K562 (cell line): Measurements from ENCODE around the gene ACTRT3. TPM values are rescaled to one million over a fixed set of nuclear protein-coding genes. Genes with fewer than 3 reads are reported as not detected.

Experiments used
- ATF1 ChIP-seq, 2 experiments: fragments of 450-650 bp in 1 of 2; IDR thresholded peaks; 2 replicates each; pipeline ENCODE4 v1.6.1; 2016; ENCODE audit warnings: missing compliant biosample characterization in 1 of 2, missing genetic modification characterization in 1 of 2
- ATF3 ChIP-seq, 2 experiments: fragments of 450-650 bp in 1 of 2; sonication (generic) in 1 of 2; formaldehyde crosslinking in 1 of 2; IDR thresholded peaks in 1 of 2; conservative IDR thresholded peaks in 1 of 2; 2 replicates each; pipeline versions ENCODE4 v1.6.1 to v1.8.1; 2016 to 2023; ENCODE audit warnings: mild to moderate bottlenecking in 2 of 2, moderate library complexity in 2 of 2, inconsistent platforms in 1 of 2, missing genetic modification reagents in 1 of 2
- C11orf30 ChIP-seq: fragments of 450-650 bp; IDR thresholded peaks from 2 replicates; pipeline ENCODE4 v1.6.1; 2016; ENCODE audit warnings: low read depth, mild to moderate bottlenecking
- CBFB ChIP-seq: sonication (generic); formaldehyde crosslinking; IDR thresholded peaks from 2 replicates; pipeline ENCODE4 v1.4.0; 2020; ENCODE audit warnings: mild to moderate bottlenecking, missing genetic modification reagents
- DDX20 ChIP-seq: fragments of 450-650 bp; IDR thresholded peaks from 2 replicates; pipeline ENCODE4 v1.6.1; 2016; ENCODE audit warnings: missing genetic modification characterization, low read depth, mild to moderate bottlenecking, missing compliant biosample characterization, moderate library complexity
- EWSR1 ChIP-seq: fragments of 450-650 bp; IDR thresholded peaks from 2 replicates; pipeline ENCODE4 v1.6.1; 2018; ENCODE audit warnings: borderline replicate concordance, mild to moderate bottlenecking, low read depth, moderate library complexity; ENCODE audit not compliant: partially characterized antibody
- FOXP1 ChIP-seq: sonication (generic); formaldehyde crosslinking; IDR thresholded peaks from 2 replicates; pipeline ENCODE4 v1.8.0; 2022; ENCODE audit warnings: mild to moderate bottlenecking, missing genetic modification reagents
- ID3 ChIP-seq, 2 experiments: fragments of 250-450 bp in 1 of 2; fragments of 450-650 bp in 1 of 2; sonication (Bioruptor Pico) in 1 of 2; IDR thresholded peaks; 2 replicates each; pipeline versions ENCODE4 v1.6.1 to v1.8.0; 2016 to 2021; ENCODE audit warnings: mild to moderate bottlenecking in 2 of 2, moderate library complexity in 2 of 2, missing compliant biosample characterization in 1 of 2, missing genetic modification characterization in 1 of 2
- MAX ChIP-seq: sonication (generic); formaldehyde crosslinking; IDR thresholded peaks from 2 replicates; pipeline ENCODE4 v1.9.0; 2022; ENCODE audit warnings: mild to moderate bottlenecking, missing genetic modification reagents
- MYC ChIP-seq, 2 experiments: fragments of 250-450 bp in 1 of 2; sonication (Bioruptor Pico) in 1 of 2; IDR thresholded peaks; 2 replicates each; pipeline versions ENCODE4 v1.5.1 to v1.6.1; 2012 to 2021; ENCODE audit warnings: low read depth in 2 of 2, borderline replicate concordance in 1 of 2, improper control_type of control experiment in 1 of 2, low read length in 1 of 2, mild to moderate bottlenecking in 1 of 2, moderate library complexity in 1 of 2
- NR2C2 ChIP-seq, 2 experiments: fragments of 200-800 bp in 1 of 2; sonication (Bioruptor generic) in 1 of 2; sonication (generic) in 1 of 2; formaldehyde crosslinking in 1 of 2; IDR thresholded peaks; 2 replicates each; pipeline versions ENCODE4 v1.6.1 to v1.8.0; 2016 to 2022; ENCODE audit warnings: mild to moderate bottlenecking in 1 of 2, missing compliant biosample characterization in 1 of 2, missing genetic modification characterization in 1 of 2, missing genetic modification reagents in 1 of 2
- POU5F1 ChIP-seq: fragments of 150-350 bp; IDR thresholded peaks from 2 replicates; pipeline ENCODE4 v1.6.1; 2014; ENCODE audit warnings: borderline replicate concordance, low read length, low read depth, mild to moderate bottlenecking; ENCODE audit not compliant: partially characterized antibody
- PTRF ChIP-seq: fragments of 450-650 bp; IDR thresholded peaks from 2 replicates; pipeline ENCODE4 v1.6.1; 2016; ENCODE audit warnings: mild to moderate bottlenecking, missing genetic modification characterization, missing compliant biosample characterization
- SMAD3 ChIP-seq: fragments of 450-650 bp; formaldehyde crosslinking; conservative IDR thresholded peaks from 2 replicates; pipeline ENCODE4 v1.4.0; 2020; ENCODE audit warnings: mild to moderate bottlenecking
- SRSF1 ChIP-seq: fragments of 200-400 bp; formaldehyde crosslinking; IDR thresholded peaks from 2 replicates; pipeline ENCODE4 v1.6.1; 2017; ENCODE audit warnings: mild to moderate bottlenecking, low read depth, low read length, moderate library complexity
- TARDBP ChIP-seq: fragments of 450-650 bp; IDR thresholded peaks from 2 replicates; pipeline ENCODE4 v1.6.1; 2016
- U2AF1 ChIP-seq: fragments of 200-400 bp; formaldehyde crosslinking; optimal IDR thresholded peaks from 2 replicates; pipeline ENCODE3; 2017; ENCODE audit warnings: mild to moderate bottlenecking, low read depth, low read length, moderate library complexity
- YY1 ChIP-seq, 3 experiments: IDR thresholded peaks; 2 replicates each; pipeline ENCODE4 v1.6.1; 2011; ENCODE audit warnings: low read length in 2 of 3, mild to moderate bottlenecking in 2 of 3, moderate library complexity in 2 of 3, borderline replicate concordance in 1 of 3, control low read depth in 1 of 3, low read depth in 1 of 3; ENCODE audit not compliant: insufficient read depth in 3 of 3, insufficient replicate concordance in 2 of 3, control insufficient read depth in 1 of 3, insufficient read length in 1 of 3; ENCODE audit errors: extremely low read depth in 1 of 3
- ZKSCAN1 ChIP-seq: fragments of 150-350 bp; IDR thresholded peaks from 2 replicates; pipeline ENCODE4 v1.6.1; 2016; ENCODE audit warnings: low read depth, low read length
- ZNF133 ChIP-seq: fragments of 250-450 bp; sonication (Bioruptor Pico); IDR thresholded peaks from 2 replicates; pipeline ENCODE4 v1.4.0; 2020; ENCODE audit warnings: mild to moderate bottlenecking
- ZNF354B ChIP-seq: fragments of 250-450 bp; sonication (Bioruptor Pico); IDR thresholded peaks from 2 replicates; pipeline ENCODE4 v1.4.0; 2020
- polyA plus RNA-seq, 8 experiments: library from polyadenylated mRNA; depleted of rRNA in 4 of 8; stranded (reverse) in 5 of 8; unstranded in 3 of 8; fragments of >200 nt; fragmentation: Nextera tagmentation in 2 of 8; fragmentation: Illumina TruSeq in 1 of 8; extraction: Ambion mirVana in 2 of 8; extraction: Trizol in 1 of 8; gene quantifications; 2 replicates each; pipeline versions ENCODE4 v1.2.1 to v1.2.3, GENCODE V29; 2011 to 2014; ENCODE audit warnings: inconsistent platforms in 1 of 8, missing spikeins in 1 of 8
- total RNA-seq, 7 experiments: library from RNA; depleted of rRNA in 6 of 7; stranded (reverse); fragments of >200 nt in 6 of 7; fragmentation: Illumina TruSeq in 2 of 7; extraction: Trizol in 2 of 7; gene quantifications; 2 replicates each; pipeline versions ENCODE4 v1.2.1 to v1.2.3, GENCODE V29; 2011 to 2021; ENCODE audit warnings: low replicate concordance in 1 of 7

Gene ACTRT3
- total and polyA plus RNA-seq, 9 of the 15 experiments (the other 6 are each of a cell fraction or from before 2014, with no cell fraction given): 0.06 to 0.11 (median 0.07) TPM; not detected in 5

- TF ChIP-seq DDX20 (tag) (no peak), EWSR1 (no peak), ATF3 (IDR thresholded peaks at IDR 0.05) (peak; percentile 75), ATF3 (CRISPR knock-in tag; conservative IDR thresholded peaks at IDR 0.05) (no peak), ZNF133 (CRISPR knock-in tag) (no peak), SRSF1 (0 out of 2 replicates have a peak, but pooled peaks have one; percentile 54), ZNF354B (CRISPR knock-in tag) (no peak), U2AF1 (no peak), SMAD3 (CRISPR knock-in tag) (no peak; the same call in 1 of the 2 replicates), MAX (CRISPR knock-in tag) (peak; percentile 62), ZKSCAN1 (0 out of 2 replicates have a peak, but pooled peaks have one; percentile 9), C11orf30 (peak; percentile 87), POU5F1 (no peak), YY1 (IDR thresholded peaks at IDR 0.05; ENCODE audit: borderline replicate concordance in 1 of 3, control insufficient read depth in 1 of 3, extremely low read depth in 1 of 3, insufficient read depth in 3 of 3, insufficient read length in 1 of 3, insufficient replicate concordance in 2 of 3, low read depth in 1 of 3, low read length in 2 of 3) (peak; percentile 82 to 94 (median 94)), MYC (IDR thresholded peaks at IDR 0.05; ENCODE audit: low read depth, low read length) (no peak), MYC (CRISPR knock-in tag; IDR thresholded peaks at IDR 0.05; ENCODE audit: borderline replicate concordance, low read depth) (no peak; the same call in 1 of the 2 replicates), PTRF (tag) (no peak), ID3 (CRISPR knock-in tag; IDR thresholded peaks at IDR 0.05) (no peak), ID3 (tag; IDR thresholded peaks at IDR 0.05) (no peak; the same call in 1 of the 2 replicates), NR2C2 (CRISPR knock-in tag; IDR thresholded peaks at IDR 0.05) (peak; percentile 12; the same call in 1 of the 2 replicates), NR2C2 (tag; IDR thresholded peaks at IDR 0.05) (no peak; the same call in 1 of the 2 replicates), FOXP1 (CRISPR knock-in tag) (no peak; the same call in 1 of the 2 replicates), CBFB (CRISPR knock-in tag) (peak; percentile 51; the same call in 1 of the 2 replicates), TARDBP (peak; percentile 21; the same call in 1 of the 2 replicates), ATF1 (CRISPR knock-in tag; IDR thresholded peaks at IDR 0.05) (peak; percentile 43; the same call in 1 of the 2 replicates), ATF1 (tag; IDR thresholded peaks at IDR 0.05) (peak; percentile 97)
Observed at GRCh38 chr3:169772897-169773816, 3.8 kb upstream of the ACTRT3 start, which contains the start of gene MYNN (continued).
